H9 (cell line): ENCODE data around the gene ACER3. TPM values are rescaled to one million over a fixed set of nuclear protein-coding genes. Genes with fewer than 3 reads are reported as not detected.

Source experiments
- DNase-seq: peaks from one replicate; pipeline ENCODE4 v3.0.0-alpha.2; 2017
- H2AFZ ChIP-seq: one replicate; pipeline ENCODE4 v1.6.1; 2013; ENCODE audit warnings: mild to moderate bottlenecking, low read length, control low read depth, moderate library complexity
- H2AK5ac ChIP-seq: 2 replicates; pipeline ENCODE4 v1.6.1; 2013; ENCODE audit warnings: low read length, control low read depth, mixed read lengths; ENCODE audit not compliant: insufficient read length
- H2BK120ac ChIP-seq: one replicate; pipeline ENCODE4 v1.6.1; 2013; ENCODE audit warnings: low read depth, mild to moderate bottlenecking, low read length, control low read depth, inconsistent platforms; ENCODE audit not compliant: poor library complexity, severe bottlenecking
- H2BK12ac ChIP-seq: 2 replicates; pipeline ENCODE4 v1.6.1; 2013; ENCODE audit warnings: low read length, control low read depth, mixed read lengths, low read depth; ENCODE audit not compliant: insufficient read length
- H2BK15ac ChIP-seq: 2 replicates; pipeline ENCODE4 v1.6.1; 2013; ENCODE audit warnings: low read depth, low read length, control low read depth
- H2BK20ac ChIP-seq: one replicate; pipeline ENCODE4 v1.6.1; 2013; ENCODE audit warnings: low read depth, mild to moderate bottlenecking, low read length, control low read depth, inconsistent platforms; ENCODE audit not compliant: poor library complexity, severe bottlenecking
- H2BK5ac ChIP-seq: 2 replicates; pipeline ENCODE4 v1.6.1; 2013; ENCODE audit warnings: low read length, control low read depth, mixed read lengths; ENCODE audit not compliant: insufficient read length
- H3K14ac ChIP-seq: 2 replicates; pipeline ENCODE4 v1.6.1; 2013; ENCODE audit warnings: low read length, control low read depth; ENCODE audit not compliant: insufficient read depth
- H3K18ac ChIP-seq: 2 replicates; pipeline ENCODE4 v1.6.1; 2013; ENCODE audit warnings: low read depth, mild to moderate bottlenecking, mixed read lengths, low read length, control low read depth; ENCODE audit not compliant: insufficient read length
- H3K23ac ChIP-seq: 2 replicates; pipeline ENCODE4 v1.6.1; 2013; ENCODE audit warnings: low read length, control low read depth, mixed read lengths, low read depth; ENCODE audit not compliant: insufficient read length
- H3K23me2 ChIP-seq: 2 replicates; pipeline ENCODE4 v1.6.1; 2013; ENCODE audit warnings: low read depth, mild to moderate bottlenecking, mixed read lengths, low read length, control low read depth; ENCODE audit not compliant: insufficient read length, poor library complexity, severe bottlenecking
- H3K27ac ChIP-seq: 2 replicates; pipeline ENCODE4 v1.5.1; 2013; ENCODE audit warnings: low read length, control low read depth, mixed read lengths, low read depth; ENCODE audit not compliant: insufficient read length
- H3K27me3 ChIP-seq: 2 replicates; pipeline ENCODE4 v1.6.1; 2013; ENCODE audit warnings: low read length, control low read depth, inconsistent platforms; ENCODE audit not compliant: insufficient read depth
- H3K4ac ChIP-seq: 2 replicates; pipeline ENCODE4 v1.6.1; 2013; ENCODE audit warnings: low read depth, mild to moderate bottlenecking, control low read depth, inconsistent platforms, low read length, moderate library complexity
- H3K4me1 ChIP-seq: 2 replicates; pipeline ENCODE4 v1.6.1; 2013; ENCODE audit warnings: low read length, control low read depth, inconsistent platforms; ENCODE audit not compliant: insufficient read depth
- H3K4me2 ChIP-seq: 2 replicates; pipeline ENCODE4 v1.6.1; 2013; ENCODE audit warnings: low read length, control low read depth, mixed read lengths; ENCODE audit not compliant: insufficient read length, insufficient read depth
- H3K56ac ChIP-seq: 2 replicates; pipeline ENCODE4 v1.6.1; 2013; ENCODE audit warnings: low read depth, mild to moderate bottlenecking, mixed read lengths, low read length, control low read depth; ENCODE audit not compliant: insufficient read length
- H3K79me1 ChIP-seq: 2 replicates; pipeline ENCODE4 v1.6.1; 2013; ENCODE audit warnings: low read depth, mild to moderate bottlenecking, moderate library complexity, low read length, control low read depth, inconsistent platforms; ENCODE audit not compliant: insufficient read depth, poor library complexity, severe bottlenecking
- H3K79me2 ChIP-seq: 2 replicates; pipeline ENCODE4 v1.6.1; 2013; ENCODE audit warnings: low read length, control low read depth, inconsistent platforms; ENCODE audit not compliant: insufficient read depth
- H3K9ac ChIP-seq: 2 replicates; pipeline ENCODE4 v1.6.1; 2013; ENCODE audit warnings: low read length, control low read depth, mixed read lengths; ENCODE audit not compliant: insufficient read length; ENCODE audit errors: extremely low read depth
- H3K9me3 ChIP-seq: one replicate; pipeline ENCODE4 v1.6.1; 2013; ENCODE audit warnings: low read depth, low read length, inconsistent platforms; ENCODE audit not compliant: control insufficient read depth
- H3T11ph ChIP-seq: one replicate; pipeline ENCODE4 v1.6.1; 2013; ENCODE audit warnings: mild to moderate bottlenecking, low read length, control low read depth, inconsistent platforms
- H4K20me1 ChIP-seq: one replicate; pipeline ENCODE4 v1.6.1; 2013; ENCODE audit not compliant: control insufficient read depth, insufficient read length, insufficient read depth
- H4K5ac ChIP-seq: 2 replicates; pipeline ENCODE4 v1.6.1; 2013; ENCODE audit warnings: low read depth, mild to moderate bottlenecking, mixed read lengths, low read length, control low read depth; ENCODE audit not compliant: insufficient read length
- H4K8ac ChIP-seq: replicated peaks from 2 replicates; pipeline ENCODE4 v1.6.1; 2013; ENCODE audit warnings: low read length, control low read depth, mixed read lengths, low read depth; ENCODE audit not compliant: insufficient read length
- H4K91ac ChIP-seq: 2 replicates; pipeline ENCODE4 v1.6.1; 2013; ENCODE audit warnings: low read depth, mild to moderate bottlenecking, moderate library complexity, mixed read lengths, low read length, control low read depth; ENCODE audit not compliant: insufficient read length
- H3K27ac Mint-ChIP-seq, 3 experiments: 2 replicates in 2 of 3; 3 replicates in 1 of 3; pipeline ENCODE4 v1.8.0; 2020 to 2021; ENCODE audit warnings: mixed read lengths in 3 of 3, mild to moderate bottlenecking in 1 of 3, moderate library complexity in 1 of 3
- H3K27me3 Mint-ChIP-seq: 2 replicates; pipeline ENCODE4 v1.8.0; 2021; ENCODE audit warnings: low read depth, mild to moderate bottlenecking, moderate library complexity, mixed read lengths
- H3K36me3 Mint-ChIP-seq, 3 experiments: 2 replicates in 2 of 3; 3 replicates in 1 of 3; pipeline ENCODE4 v1.8.0; 2020 to 2021; ENCODE audit warnings: low read depth in 3 of 3, mixed read lengths in 3 of 3; ENCODE audit not compliant: insufficient read depth in 1 of 3
- H3K4me1 Mint-ChIP-seq, 2 experiments: 2 replicates each; pipeline ENCODE4 v1.8.0; 2020; ENCODE audit warnings: mixed read lengths in 2 of 2
- H3K4me3 Mint-ChIP-seq, 2 experiments: 2 replicates in 1 of 2; 3 replicates in 1 of 2; pipeline ENCODE4 v1.8.0; 2020 to 2021; ENCODE audit warnings: mild to moderate bottlenecking in 2 of 2, mixed read lengths in 2 of 2, moderate library complexity in 1 of 2
- H3K9me3 Mint-ChIP-seq, 2 experiments: 2 replicates in 1 of 2; 3 replicates in 1 of 2; pipeline ENCODE4 v1.8.0; 2020; ENCODE audit warnings: mild to moderate bottlenecking in 2 of 2, mixed read lengths in 2 of 2, moderate library complexity in 1 of 2
- CTCF ChIP-seq: fragments of 200-600 bp; sonication (generic); conservative IDR thresholded peaks from 3 replicates; pipeline ENCODE4 v1.8.0; 2021; ENCODE audit warnings: antibody characterized with exemption, mild to moderate bottlenecking
- WGBS: extraction: QIAGEN DNeasy Blood & Tissue Kit; methylation state at CpG from one replicate; pipeline ENCODE4 v1.1.7; 2013; ENCODE audit warnings: missing lambda C conversion rate, low lambda C conversion rate, mixed read lengths; ENCODE audit not compliant: insufficient read length; ENCODE audit errors: extremely low coverage; 5-methylcytosine and 5-hydroxymethylcytosine counted together
- total RNA-seq: library from RNA; stranded (reverse); gene quantifications from 2 replicates; pipeline ENCODE4 v1.2.1, GENCODE V29; 2021

ACER3 gene
- total RNA-seq, 1 experiment from 2014 or later: 14.7 TPM

GRCh38 chr11:77072851-77073327, 212.2 kb downstream of the ACER3 start:
- H3K56ac ChIP-seq: no peak overlapping the region
- H2BK120ac ChIP-seq: no peak overlapping the region
- WGBS: no CpG with 5 or more reads among the region's 8 CpGs
- no peaks in the 10 kb centered on the region for H3K4me1 ChIP-seq
- no peak overlapping the region for H2BK5ac ChIP-seq
- H4K8ac ChIP-seq: no peak overlapping the region
- H4K5ac ChIP-seq: no peak overlapping the region
- no peaks in the 10 kb centered on the region for H3K36me3 Mint-ChIP-seq
- no peak overlapping the region for H4K91ac ChIP-seq
- no peaks in the 10 kb centered on the region for H3K79me1 ChIP-seq
- H3K4me1 Mint-ChIP-seq: peaks cover 11% of the 10 kb centered on the region in 2 experiments
- no peak overlapping the region for H2BK15ac ChIP-seq
- H3K9ac ChIP-seq: no peak overlapping the region
- no peak overlapping the region for H2AFZ ChIP-seq
- peaks cover 3% of the 10 kb centered on the region for H3K27me3 Mint-ChIP-seq
- H3K4me3 Mint-ChIP-seq: no peak overlapping the region; a peak in 1 of 5 replicates
- H3K27me3 ChIP-seq: no peaks in the 10 kb centered on the region
- DNase-seq: peak; percentile 17
- H4K20me1 ChIP-seq: no peaks in the 10 kb centered on the region
- no peaks in the 10 kb centered on the region for H3K23me2 ChIP-seq
- no peak overlapping the region for H3K23ac ChIP-seq
- H3K18ac ChIP-seq: no peak overlapping the region
- no peak overlapping the region for H3T11ph ChIP-seq
- H3K14ac ChIP-seq: no peak overlapping the region
- no peak for TF ChIP-seq CTCF
- no peak overlapping the region for H3K4me2 ChIP-seq
- H3K9me3 ChIP-seq: no peaks in the 10 kb centered on the region
- H3K9me3 Mint-ChIP-seq: no peaks in the 10 kb centered on the region; a peak in 1 of 5 replicates
- no peak overlapping the region for H2AK5ac ChIP-seq
- no peak overlapping the region for H3K4ac ChIP-seq
- H3K27ac ChIP-seq: no peak overlapping the region
- H3K27ac Mint-ChIP-seq: peak overlapping the region in 1 of 3 experiments; percentile 85; a peak in 2 of 7 replicates
- no peak overlapping the region for H2BK12ac ChIP-seq
- no peak overlapping the region for H2BK20ac ChIP-seq
- 0 out of 2 replicates have a peak, but pooled peaks cover under 1% of the 10 kb centered on the region for H3K79me2 ChIP-seq
